Measurements from ENCODE around the gene USH2A.

USH2A gene

GRCh38 chr1:215883004-215883403 lies 540.2 kb downstream of the USH2A start:
- no peaks in the 10 kb centered on the region for H3K4me1 ChIP-seq (ENCODE audit: control insufficient read depth in 2 of 2, insufficient read depth in 1 of 2, low read depth in 1 of 2, low read length in 2 of 2)
- H3K14ac ChIP-seq (ENCODE audit: low read length), result no peak overlapping the region
- H3K27ac ChIP-seq (replicated peaks; ENCODE audit: low read length), result no peak overlapping the region
- no peak overlapping the region for H3K4me3 ChIP-seq (ENCODE audit: low read length in 2 of 2)
- no peaks in the 10 kb centered on the region for H3K36me3 ChIP-seq (replicated peaks in 1 of 2; ENCODE audit: control insufficient read depth in 2 of 2, insufficient read depth in 2 of 2, low read length in 2 of 2)
- no peak overlapping the region for H3K23ac ChIP-seq (ENCODE audit: low read depth, low read length, poor library complexity)
- no peak overlapping the region for H2AFZ ChIP-seq (ENCODE audit: low read length)
- H4K91ac ChIP-seq (ENCODE audit: low read depth, low read length, poor library complexity), result no peak overlapping the region
- no peak overlapping the region for H4K8ac ChIP-seq (ENCODE audit: low read depth, low read length)
- no peak for DNase-seq (ENCODE audit: low spot score)
- no CpG with 5 or more reads among the region's 3 CpGs for WGBS, 2 donors (ENCODE audit: extremely low coverage in 2 of 2, insufficient read length in 2 of 2, insufficient replicate concordance in 1 of 2)
- H3K9me3 ChIP-seq (replicated peaks in 1 of 2; ENCODE audit: control insufficient read depth in 2 of 2, insufficient read depth in 1 of 2, low read depth in 1 of 2, low read length in 2 of 2), result no peaks in the 10 kb centered on the region
- H3K4ac ChIP-seq (ENCODE audit: low read length), result no peak overlapping the region
- H2BK12ac ChIP-seq (ENCODE audit: low read length), result no peak overlapping the region
- H3K79me1 ChIP-seq (ENCODE audit: low read depth, low read length), result no peaks in the 10 kb centered on the region
- no peak overlapping the region for H3K18ac ChIP-seq (ENCODE audit: low read length)
- no peak overlapping the region for H2AK5ac ChIP-seq (ENCODE audit: low read depth, low read length)
- H3K27me3 ChIP-seq (ENCODE audit: control insufficient read depth in 3 of 3, insufficient read depth in 3 of 3, low read depth in 1 of 3, low read length in 3 of 3), result no peaks in the 10 kb centered on the region
- no peak overlapping the region for H2BK15ac ChIP-seq (ENCODE audit: low read length)
- no peak overlapping the region for H3K9ac ChIP-seq (ENCODE audit: low read depth, low read length, poor library complexity)
- no peak overlapping the region for H2BK5ac ChIP-seq (ENCODE audit: low read length)
- H2BK120ac ChIP-seq (ENCODE audit: low read depth, low read length), result no peak overlapping the region
- no peak overlapping the region for H3K4me2 ChIP-seq (ENCODE audit: insufficient read depth, low read length, poor library complexity, severe bottlenecking)

DNA sequence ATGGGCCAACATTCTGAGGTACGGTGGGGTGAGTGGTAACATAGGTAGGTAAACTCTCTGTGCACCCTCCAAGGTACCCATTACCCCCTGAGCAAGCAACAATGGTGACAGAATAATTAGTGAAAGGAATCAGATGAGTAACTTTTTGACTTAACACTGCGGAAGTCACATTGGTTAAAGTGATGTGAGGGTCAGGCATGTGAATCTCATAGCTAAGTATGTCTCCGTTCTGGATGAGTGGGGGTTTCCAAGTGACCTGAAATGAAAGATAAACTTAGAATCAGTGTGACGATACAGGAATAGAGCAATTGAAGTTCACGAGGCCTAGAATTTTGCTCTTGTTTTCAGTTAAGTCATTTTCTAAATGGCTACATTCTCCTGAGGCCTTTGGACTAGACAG lies 544.4 kb downstream of the USH2A start:
- no peak overlapping the region for H3K4me2 ChIP-seq (ENCODE audit: insufficient read depth, low read length, poor library complexity, severe bottlenecking)
- DNase-seq (ENCODE audit: low spot score), result no peak
- no peaks in the 10 kb centered on the region for H3K36me3 ChIP-seq (replicated peaks in 1 of 2; ENCODE audit: control insufficient read depth in 2 of 2, insufficient read depth in 2 of 2, low read length in 2 of 2)
- H2BK12ac ChIP-seq (ENCODE audit: low read length), result no peak overlapping the region
- H3K9ac ChIP-seq (ENCODE audit: low read depth, low read length, poor library complexity), result no peak overlapping the region
- no peak overlapping the region for H3K4me3 ChIP-seq (ENCODE audit: low read length in 2 of 2)
- H3K27me3 ChIP-seq (ENCODE audit: control insufficient read depth in 3 of 3, insufficient read depth in 3 of 3, low read depth in 1 of 3, low read length in 3 of 3), result no peaks in the 10 kb centered on the region
- no peak overlapping the region for H3K18ac ChIP-seq (ENCODE audit: low read length)
- H3K79me1 ChIP-seq (ENCODE audit: low read depth, low read length), result no peaks in the 10 kb centered on the region
- H2AK5ac ChIP-seq (ENCODE audit: low read depth, low read length), result no peak overlapping the region
- no CpG with 5 or more reads among the region's 5 CpGs for WGBS, 2 donors (ENCODE audit: extremely low coverage in 2 of 2, insufficient read length in 2 of 2, insufficient replicate concordance in 1 of 2)
- H3K4me1 ChIP-seq (ENCODE audit: control insufficient read depth in 2 of 2, insufficient read depth in 1 of 2, low read depth in 1 of 2, low read length in 2 of 2), result no peaks in the 10 kb centered on the region
- H2AFZ ChIP-seq (ENCODE audit: low read length), result no peak overlapping the region
- H2BK5ac ChIP-seq (ENCODE audit: low read length), result no peak overlapping the region
- no peak overlapping the region for H2BK120ac ChIP-seq (ENCODE audit: low read depth, low read length)
- no peak overlapping the region for H3K23ac ChIP-seq (ENCODE audit: low read depth, low read length, poor library complexity)
- no peak overlapping the region for H4K8ac ChIP-seq (ENCODE audit: low read depth, low read length)
- H3K9me3 ChIP-seq (replicated peaks in 1 of 2; ENCODE audit: control insufficient read depth in 2 of 2, insufficient read depth in 1 of 2, low read depth in 1 of 2, low read length in 2 of 2), result no peaks in the 10 kb centered on the region
- H4K91ac ChIP-seq (ENCODE audit: low read depth, low read length, poor library complexity), result no peak overlapping the region
- no peak overlapping the region for H3K27ac ChIP-seq (replicated peaks; ENCODE audit: low read length)
- no peak overlapping the region for H3K14ac ChIP-seq (ENCODE audit: low read length)
- H3K4ac ChIP-seq (ENCODE audit: low read length), result no peak overlapping the region
- H2BK15ac ChIP-seq (ENCODE audit: low read length), result no peak overlapping the region

DNA sequence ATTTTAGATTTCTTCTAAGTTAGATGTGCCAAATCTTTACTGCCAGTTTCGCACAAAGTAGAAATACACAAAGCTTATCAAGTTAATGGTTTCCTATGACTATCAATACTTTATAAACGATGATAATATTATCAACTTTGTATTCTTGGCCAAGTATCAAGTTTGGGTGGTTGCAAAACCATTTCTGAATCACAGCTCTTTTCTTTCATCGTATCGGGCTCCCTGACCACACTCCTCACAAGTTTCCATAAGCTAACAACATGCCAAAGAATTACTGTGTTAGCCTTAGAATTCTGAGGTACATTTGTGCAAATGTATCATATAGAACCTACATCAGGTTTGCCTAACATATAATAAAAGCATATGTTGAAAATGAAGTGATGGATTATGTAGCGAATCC lies 545.1 kb downstream of the USH2A start:
- Histone ChIP-seq H3K79me1 (ENCODE audit: low read depth, low read length) (no peaks in the 10 kb centered on the region), H3K27me3 (ENCODE audit: control insufficient read depth in 3 of 3, insufficient read depth in 3 of 3, low read depth in 1 of 3, low read length in 3 of 3) (no peaks in the 10 kb centered on the region), H3K4ac (ENCODE audit: low read length) (no peak overlapping the region), H3K27ac (replicated peaks; ENCODE audit: low read length) (no peak overlapping the region), H2BK12ac (ENCODE audit: low read length) (no peak overlapping the region), H3K14ac (ENCODE audit: low read length) (no peak overlapping the region), H3K9me3 (replicated peaks in 1 of 2; ENCODE audit: control insufficient read depth in 2 of 2, insufficient read depth in 1 of 2, low read depth in 1 of 2, low read length in 2 of 2) (no peaks in the 10 kb centered on the region), H4K91ac (ENCODE audit: low read depth, low read length, poor library complexity) (no peak overlapping the region), H4K8ac (ENCODE audit: low read depth, low read length) (no peak overlapping the region), H3K4me3 (ENCODE audit: low read length in 2 of 2) (no peak overlapping the region), H3K36me3 (replicated peaks in 1 of 2; ENCODE audit: control insufficient read depth in 2 of 2, insufficient read depth in 2 of 2, low read length in 2 of 2) (no peaks in the 10 kb centered on the region), H3K9ac (ENCODE audit: low read depth, low read length, poor library complexity) (no peak overlapping the region), H3K18ac (ENCODE audit: low read length) (no peak overlapping the region), H2AFZ (ENCODE audit: low read length) (no peak overlapping the region), H2AK5ac (ENCODE audit: low read depth, low read length) (no peak overlapping the region), H3K4me2 (ENCODE audit: insufficient read depth, low read length, poor library complexity, severe bottlenecking) (no peak overlapping the region), H3K4me1 (ENCODE audit: control insufficient read depth in 2 of 2, insufficient read depth in 1 of 2, low read depth in 1 of 2, low read length in 2 of 2) (no peaks in the 10 kb centered on the region), H2BK15ac (ENCODE audit: low read length) (no peak overlapping the region), H2BK5ac (ENCODE audit: low read length) (no peak overlapping the region), H3K23ac (ENCODE audit: low read depth, low read length, poor library complexity) (no peak overlapping the region), H2BK120ac (ENCODE audit: low read depth, low read length) (no peak overlapping the region)
- DNase-seq (ENCODE audit: low spot score), result no peak
- WGBS, 2 donors (ENCODE audit: extremely low coverage in 2 of 2, insufficient read length in 2 of 2, insufficient replicate concordance in 1 of 2), result no CpG with 5 or more reads among the region's 5 CpGs

- H3K27ac ChIP-seq (replicated peaks; ENCODE audit: low read length), result no peak overlapping the region
These were observed 545.7 kb downstream of the USH2A start for GRCh38 chr1:215877452-215877951.

More at GRCh38 chr1:215877452-215877951, 545.7 kb downstream of the USH2A start:
- no peak overlapping the region for H3K23ac ChIP-seq (ENCODE audit: low read depth, low read length, poor library complexity)
- H3K14ac ChIP-seq (ENCODE audit: low read length), result no peak overlapping the region
- H2BK5ac ChIP-seq (ENCODE audit: low read length), result no peak overlapping the region
- DNase-seq (ENCODE audit: low spot score), result no peak
- no peak overlapping the region for H2AK5ac ChIP-seq (ENCODE audit: low read depth, low read length)
- no peaks in the 10 kb centered on the region for H3K27me3 ChIP-seq (ENCODE audit: control insufficient read depth in 3 of 3, insufficient read depth in 3 of 3, low read depth in 1 of 3, low read length in 3 of 3)
- H3K79me1 ChIP-seq (ENCODE audit: low read depth, low read length), result no peaks in the 10 kb centered on the region
- no peak overlapping the region for H4K91ac ChIP-seq (ENCODE audit: low read depth, low read length, poor library complexity)
- H3K4me3 ChIP-seq (ENCODE audit: low read length in 2 of 2), result no peak overlapping the region
- WGBS, 2 donors (ENCODE audit: extremely low coverage in 2 of 2, insufficient read length in 2 of 2, insufficient replicate concordance in 1 of 2), result no CpG with 5 or more reads among the region's 5 CpGs
- H3K4me2 ChIP-seq (ENCODE audit: insufficient read depth, low read length, poor library complexity, severe bottlenecking), result no peak overlapping the region
- H3K9ac ChIP-seq (ENCODE audit: low read depth, low read length, poor library complexity), result no peak overlapping the region
- no peaks in the 10 kb centered on the region for H3K9me3 ChIP-seq (replicated peaks in 1 of 2; ENCODE audit: control insufficient read depth in 2 of 2, insufficient read depth in 1 of 2, low read depth in 1 of 2, low read length in 2 of 2)
- no peak overlapping the region for H2BK15ac ChIP-seq (ENCODE audit: low read length)
- H3K4ac ChIP-seq (ENCODE audit: low read length), result no peak overlapping the region
- H2BK120ac ChIP-seq (ENCODE audit: low read depth, low read length), result no peak overlapping the region
- no peak overlapping the region for H3K18ac ChIP-seq (ENCODE audit: low read length)
- H2BK12ac ChIP-seq (ENCODE audit: low read length), result no peak overlapping the region
- H3K4me1 ChIP-seq (ENCODE audit: control insufficient read depth in 2 of 2, insufficient read depth in 1 of 2, low read depth in 1 of 2, low read length in 2 of 2), result no peaks in the 10 kb centered on the region
- H3K36me3 ChIP-seq (replicated peaks in 1 of 2; ENCODE audit: control insufficient read depth in 2 of 2, insufficient read depth in 2 of 2, low read length in 2 of 2), result no peaks in the 10 kb centered on the region
- no peak overlapping the region for H4K8ac ChIP-seq (ENCODE audit: low read depth, low read length)
- H2AFZ ChIP-seq (ENCODE audit: low read length), result no peak overlapping the region

Data from neuronal stem cell (in vitro differentiated cells).